HG03460 (cell line): ENCODE data around the gene RECK.

ENCODE experiments used
- ATAC-seq: cut with Tn5 transposase; IDR thresholded peaks from one replicate; pipeline ENCODE4 v1.9.1; 2021; ENCODE audit not compliant: unreplicated experiment

The RECK gene

DNA sequence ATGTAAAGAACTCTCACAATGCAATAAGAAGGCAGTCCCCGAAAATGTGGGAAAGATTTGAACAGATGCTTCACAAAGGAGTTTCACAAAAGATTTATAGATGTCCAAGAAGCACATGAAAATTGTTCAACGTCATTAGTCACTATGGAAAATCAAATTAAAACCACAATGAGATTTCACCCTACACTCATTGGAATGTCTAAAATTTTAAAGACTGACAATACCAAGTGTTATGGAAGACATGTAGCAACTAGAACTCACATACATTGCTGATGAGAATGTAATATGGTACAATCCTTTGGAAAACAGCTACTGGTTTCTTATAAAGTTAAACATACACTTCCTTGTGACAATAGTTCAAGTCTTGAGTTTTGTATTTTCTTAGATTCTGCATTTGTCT lies 11.0 kb upstream of the RECK start:
- no peak for ATAC-seq

DNA sequence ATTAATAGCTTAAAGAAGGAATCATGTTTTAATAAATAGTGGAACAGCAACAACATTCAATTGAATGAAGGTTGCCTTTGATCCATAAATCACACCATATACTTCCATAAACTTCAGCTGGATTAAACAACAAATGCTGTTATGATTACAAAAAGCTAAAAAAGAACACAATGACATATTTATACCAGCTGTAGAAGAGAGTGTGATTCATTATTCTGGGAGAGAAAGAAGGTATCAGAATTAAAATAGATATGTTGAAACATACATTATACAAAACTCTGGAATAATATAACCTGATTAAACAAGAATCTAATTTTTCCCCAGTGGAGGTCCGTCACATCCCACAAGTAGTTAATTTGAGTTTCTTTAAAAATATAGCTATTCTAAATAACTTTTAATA lies 7.5 kb upstream of the RECK start:
- no peak for ATAC-seq

DNA sequence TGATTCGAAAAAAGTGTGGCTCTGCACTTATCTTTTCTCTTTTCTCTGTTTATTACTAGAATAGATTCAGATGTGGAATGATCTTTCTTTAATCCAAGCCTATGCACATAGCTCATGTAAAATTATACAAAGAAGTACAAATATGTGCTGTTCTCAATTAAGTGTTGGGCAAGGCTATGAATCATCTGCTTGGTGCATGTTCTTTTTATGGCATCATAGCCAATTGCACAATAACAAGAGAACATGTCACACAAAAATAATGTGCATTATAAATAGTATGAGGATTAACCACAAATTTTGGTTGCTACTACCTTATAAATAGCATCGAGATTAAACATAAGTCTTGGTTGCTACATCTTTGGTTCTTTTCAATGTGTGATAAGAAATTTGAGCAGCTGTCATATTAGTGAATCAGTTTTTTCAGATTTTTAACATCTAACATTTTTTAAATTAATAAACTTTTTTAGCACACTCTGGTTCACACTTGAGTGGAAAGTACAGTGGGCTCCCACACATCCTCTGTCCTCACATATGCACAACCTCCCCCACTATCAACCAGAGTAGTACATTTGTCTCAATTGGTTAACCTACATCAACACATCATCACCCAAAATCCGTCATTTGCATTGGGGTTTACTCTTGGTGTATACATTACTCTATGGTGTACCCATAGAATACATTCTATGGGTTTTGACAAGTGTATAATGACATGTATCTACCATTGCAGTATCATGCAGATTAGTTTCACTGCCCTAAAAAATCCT lies 6.8 kb upstream of the RECK start:
- ATAC-seq: no peak

DNA sequence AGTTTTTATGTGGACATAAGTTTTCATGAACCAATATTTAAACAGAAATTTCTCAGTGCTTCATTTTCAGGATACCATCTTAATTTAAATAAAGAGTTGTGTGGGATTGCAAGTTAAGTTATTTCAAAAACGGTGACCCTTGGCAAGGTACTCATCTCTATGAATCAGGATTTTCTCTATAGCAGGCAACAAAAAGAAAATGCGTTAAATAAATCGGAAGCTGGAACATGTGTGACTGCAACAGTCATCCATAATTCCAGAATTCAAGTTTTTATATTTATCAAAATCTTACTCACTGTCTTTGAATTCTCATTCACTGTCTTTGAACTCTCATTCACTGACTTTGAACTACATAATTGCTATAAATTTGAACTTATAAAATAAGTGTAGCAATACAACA lies 5.8 kb upstream of the RECK start:
- ATAC-seq: no peak

DNA sequence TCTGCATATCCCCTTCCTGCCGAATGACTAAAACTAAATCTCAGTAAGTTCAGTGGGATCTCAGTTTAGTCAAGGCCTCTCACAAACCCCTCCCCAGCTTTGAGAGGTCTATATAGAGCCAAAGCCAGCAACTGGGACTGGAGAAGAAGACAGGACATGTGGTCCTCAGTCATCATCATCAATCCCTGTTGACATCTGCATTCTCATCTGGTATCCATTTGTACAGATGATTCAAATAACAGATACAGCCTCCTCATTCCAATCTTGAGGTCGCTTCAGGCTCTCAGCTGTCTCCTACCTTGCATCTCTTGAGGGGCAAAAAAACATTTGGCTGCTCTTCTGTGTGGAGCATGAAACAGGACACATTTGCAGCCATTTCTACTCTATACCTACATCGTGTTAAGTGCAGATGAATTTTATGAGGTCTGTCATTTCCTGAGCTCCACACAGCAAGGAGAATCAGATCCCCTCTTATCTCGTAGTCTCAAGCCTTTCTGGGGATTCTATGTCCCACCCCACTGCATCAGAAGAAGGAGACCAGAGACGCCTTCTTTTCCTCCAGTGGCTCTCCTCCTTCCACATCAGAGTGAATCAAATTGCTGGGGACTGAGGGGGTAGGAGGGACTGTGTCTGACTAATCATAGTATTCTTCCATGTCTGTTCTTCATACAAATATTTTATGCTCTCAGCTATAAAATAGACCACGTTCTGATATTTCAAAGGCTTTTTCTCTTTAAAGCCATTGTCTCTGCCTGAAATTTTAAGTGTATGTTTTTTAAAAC lies 4.7 kb upstream of the RECK start:
- ATAC-seq: no peak

DNA sequence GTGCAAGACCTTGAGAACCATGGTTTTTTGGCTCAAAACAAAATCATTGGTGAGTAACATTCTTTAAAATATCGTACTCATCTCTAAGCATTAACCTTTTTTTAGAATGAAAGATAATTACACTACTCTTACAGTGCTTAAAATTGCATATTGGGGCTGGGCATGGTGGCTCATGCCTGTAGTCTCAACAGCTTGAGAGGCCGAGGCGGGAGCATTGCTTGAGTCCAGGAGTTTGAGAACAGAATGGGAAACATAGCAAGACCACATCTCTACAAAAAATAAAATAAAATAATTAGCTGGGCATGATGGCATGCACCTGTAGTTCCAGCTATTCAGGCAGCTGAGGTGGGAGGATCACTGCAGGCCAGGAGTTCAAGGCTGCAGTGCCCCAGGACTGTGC lies 2.9 kb upstream of the RECK start:
- ATAC-seq: no peak

DNA sequence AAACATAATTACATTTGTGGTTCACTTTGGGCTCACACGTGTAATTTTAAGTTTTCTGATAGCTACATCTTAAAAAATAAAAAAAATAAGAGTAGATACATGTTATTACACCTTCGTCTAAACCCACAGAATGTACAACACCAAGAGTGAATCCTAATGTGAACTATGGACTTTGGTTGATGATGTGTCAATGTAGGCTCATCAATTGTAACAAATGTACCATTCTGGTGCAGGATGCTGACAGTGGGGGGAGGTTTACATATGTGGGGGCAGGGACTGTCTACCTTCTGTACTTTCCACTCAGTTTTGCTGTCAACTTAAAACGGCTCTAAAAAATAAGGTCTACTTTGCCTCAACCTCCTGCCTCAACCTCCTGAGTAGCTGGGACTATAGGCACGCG lies 2.5 kb upstream of the RECK start:
- no peak for ATAC-seq

DNA sequence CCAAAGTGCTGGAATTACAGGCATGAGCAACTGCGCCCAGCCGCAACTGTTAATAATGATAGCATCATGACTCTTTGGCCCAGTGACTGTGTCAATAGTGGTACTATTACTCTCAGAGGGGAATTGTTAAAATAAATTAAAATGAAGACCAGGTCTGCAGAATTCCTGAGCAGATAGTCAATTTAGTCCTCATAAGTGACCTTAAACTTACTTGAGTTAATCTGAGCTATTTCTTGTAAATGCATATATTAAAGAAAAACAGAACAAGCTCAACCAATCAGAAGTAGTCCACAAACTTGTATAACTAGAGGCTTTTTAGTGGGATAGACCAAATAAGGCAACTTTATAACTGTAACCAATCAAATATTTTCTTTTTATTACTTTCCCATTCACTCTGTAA lies 1.7 kb upstream of the RECK start:
- no peak for ATAC-seq

DNA sequence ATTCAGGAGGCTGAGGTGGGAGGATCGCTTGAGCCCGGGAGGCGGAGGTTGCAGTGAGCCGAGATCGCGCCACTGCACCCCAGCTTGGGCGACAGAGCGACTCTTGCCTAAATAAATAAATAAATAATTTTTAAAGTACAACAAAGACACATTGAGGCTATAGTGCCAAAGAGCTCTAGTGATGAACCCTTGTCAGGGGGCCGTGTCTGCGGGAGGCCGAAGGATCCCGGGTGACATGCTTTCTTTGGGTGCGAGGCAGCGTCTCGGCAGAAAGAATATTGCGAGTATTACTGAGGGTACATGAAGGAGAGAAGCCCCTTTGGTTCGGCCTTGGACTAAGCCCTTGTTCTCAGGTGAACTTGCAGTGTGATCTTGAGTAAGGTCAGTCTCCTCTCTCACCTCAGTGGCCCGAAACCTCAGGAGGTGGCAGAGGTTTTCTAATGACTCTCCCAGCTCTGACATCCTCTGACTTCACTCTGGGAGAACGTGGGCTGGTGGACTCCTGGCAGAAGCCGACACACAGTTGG lies 397 bp upstream of the RECK start:
- no peak for ATAC-seq

DNA sequence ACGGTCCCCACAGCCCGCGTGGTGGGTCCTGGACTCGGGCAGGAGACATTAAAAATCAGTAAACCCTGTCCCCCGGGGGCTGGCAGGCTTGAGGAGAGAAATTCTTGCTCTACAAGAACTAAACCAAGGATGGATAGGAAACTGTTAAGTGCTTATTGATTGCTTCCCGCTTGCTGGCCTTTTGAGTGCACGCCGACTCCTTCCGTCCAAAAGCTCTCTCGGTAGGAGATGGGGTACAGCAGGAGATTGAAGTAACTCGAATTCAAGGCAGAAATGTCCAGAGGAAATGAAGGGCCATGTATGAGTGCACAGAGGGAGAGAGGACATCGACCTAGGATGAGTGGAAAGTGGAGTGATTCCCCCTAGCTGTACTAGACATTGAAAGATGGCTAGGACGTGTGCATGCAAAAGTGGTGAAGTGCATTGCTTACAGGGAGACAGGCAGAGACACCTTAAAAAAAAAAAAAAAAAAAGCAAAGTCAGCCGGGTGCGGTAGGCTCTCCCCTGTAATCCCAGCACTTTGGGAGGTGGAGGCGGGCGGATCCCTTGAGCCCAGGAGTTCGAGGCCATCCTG lies 923 bp downstream of the RECK start:
- peak; percentile 9 for ATAC-seq

DNA sequence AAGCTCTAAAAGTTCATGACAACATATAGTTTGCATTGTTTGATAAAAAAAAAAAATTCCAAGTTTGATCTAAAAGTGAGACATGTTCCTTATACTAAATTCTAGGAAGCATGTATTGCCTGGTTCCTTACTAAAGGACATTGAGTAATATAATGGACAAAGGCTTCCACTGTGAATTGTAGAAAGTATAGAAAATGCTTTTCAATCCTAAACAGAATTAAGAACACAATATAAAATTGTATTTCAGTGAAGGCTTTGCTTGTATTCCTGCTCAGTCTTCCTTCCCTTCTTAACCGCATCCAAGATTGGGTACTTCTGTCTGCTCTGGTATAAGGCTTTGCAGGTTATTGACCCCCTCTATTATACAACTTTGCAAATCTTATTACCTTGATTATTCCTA lies 2.4 kb downstream of the RECK start:
- no peak for ATAC-seq

DNA sequence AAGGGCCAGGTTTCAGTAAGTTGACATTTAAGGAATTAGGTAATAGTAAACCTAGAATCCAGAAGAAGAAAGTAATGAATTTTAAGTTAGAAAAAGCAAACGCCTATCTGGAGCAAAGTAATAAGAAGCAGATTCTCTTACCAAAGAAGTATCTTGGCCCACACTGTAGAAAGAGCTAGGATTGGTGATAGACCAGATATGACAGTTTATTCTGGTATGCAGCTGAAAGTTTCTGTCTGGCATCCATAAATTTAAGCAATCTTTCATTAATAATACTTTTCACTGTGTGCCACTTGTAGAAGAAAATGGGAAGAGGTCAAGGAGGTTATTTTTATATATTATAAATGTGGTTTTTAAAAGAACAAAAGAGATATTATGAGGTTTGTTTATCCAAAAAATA lies 3.0 kb downstream of the RECK start:
- ATAC-seq: no peak

DNA sequence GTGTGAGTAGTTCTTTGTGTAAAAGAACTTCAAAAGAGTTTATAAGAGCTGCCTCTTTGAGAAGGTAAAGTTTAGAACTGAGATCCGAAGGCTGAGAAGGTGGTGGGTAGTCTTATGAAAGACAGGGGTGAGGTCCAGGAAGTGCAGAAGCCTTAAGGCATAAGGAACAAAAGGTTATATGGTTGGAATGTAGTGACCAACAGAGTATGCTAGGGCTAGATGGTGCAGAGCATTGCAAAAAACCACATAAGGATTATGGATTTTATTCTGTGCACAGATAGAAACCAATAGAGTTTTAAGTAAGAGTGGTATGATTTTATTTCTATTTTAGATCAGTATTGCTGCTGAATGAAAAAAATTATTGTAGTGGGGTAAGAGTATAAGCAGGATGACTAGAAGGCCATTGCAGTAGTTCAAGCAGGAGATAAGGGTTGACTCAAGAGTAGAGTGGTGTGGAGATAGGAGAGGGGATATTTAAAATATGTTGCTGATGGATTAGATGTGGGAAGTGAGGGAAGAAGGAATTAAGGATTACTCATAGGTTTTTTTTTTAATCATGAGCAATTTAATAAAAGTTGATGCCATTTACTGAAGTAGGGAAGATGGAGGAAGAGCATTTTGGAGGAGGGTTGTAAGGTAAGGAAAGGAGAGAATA lies 3.7 kb downstream of the RECK start:
- ATAC-seq: no peak

DNA sequence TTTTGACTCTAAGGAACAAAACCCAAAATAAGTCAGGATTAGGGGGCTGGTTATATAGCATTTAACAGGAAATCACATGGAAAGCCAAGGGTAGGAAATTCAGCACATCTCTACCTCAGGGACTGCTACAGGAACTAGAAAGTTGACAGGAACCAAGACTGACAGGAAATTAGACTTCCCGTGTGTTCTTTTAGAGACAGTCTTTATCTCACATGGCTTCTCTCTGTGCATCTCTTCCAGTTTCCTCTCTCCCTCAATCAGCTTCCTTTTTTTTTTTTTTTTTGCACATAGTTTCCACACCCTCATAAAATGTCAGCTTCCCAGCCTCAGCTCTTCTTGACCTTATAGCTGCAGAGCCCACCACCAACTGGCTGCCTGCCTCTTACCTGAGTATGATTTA lies 4.8 kb downstream of the RECK start:
- no peak for ATAC-seq

DNA sequence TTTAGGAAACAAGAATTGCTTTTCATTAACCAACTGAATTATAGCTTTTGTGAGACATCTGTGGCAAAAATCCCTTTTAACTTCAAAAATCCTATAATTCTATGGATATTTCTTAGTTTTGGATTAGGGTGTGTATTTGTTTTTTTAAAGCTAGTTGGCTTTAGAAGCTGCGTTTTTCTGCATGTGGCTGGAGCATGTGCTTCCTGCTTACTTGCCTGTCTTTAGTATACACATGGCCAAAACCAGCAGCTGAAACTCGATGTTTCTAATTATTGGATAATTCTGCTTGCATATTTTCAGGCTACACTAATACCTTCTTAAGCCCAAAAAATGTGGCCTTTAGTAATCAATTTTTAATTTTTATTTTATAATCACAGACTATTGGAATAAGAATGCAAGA lies 8.9 kb downstream of the RECK start:
- no peak for ATAC-seq

DNA sequence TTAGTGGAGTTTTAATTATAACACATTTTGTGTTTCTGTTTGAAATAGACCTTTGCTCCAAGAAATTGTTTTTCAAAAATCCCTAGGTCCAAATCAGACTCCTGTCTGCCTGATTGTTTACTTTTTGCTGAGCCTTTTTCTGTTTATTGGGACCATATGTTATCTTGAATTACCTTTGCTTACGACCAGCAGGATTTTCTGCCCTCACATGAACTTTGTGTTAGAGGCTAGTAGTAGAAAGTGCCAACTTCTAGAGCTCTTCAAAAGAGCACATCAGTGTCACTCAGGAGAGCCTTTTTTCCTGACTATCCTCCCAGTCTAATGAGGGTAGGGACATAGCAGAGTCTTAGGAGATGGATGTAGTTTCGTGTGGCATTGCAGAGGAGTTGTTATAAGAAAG lies 10.2 kb downstream of the RECK start:
- ATAC-seq: no peak

DNA sequence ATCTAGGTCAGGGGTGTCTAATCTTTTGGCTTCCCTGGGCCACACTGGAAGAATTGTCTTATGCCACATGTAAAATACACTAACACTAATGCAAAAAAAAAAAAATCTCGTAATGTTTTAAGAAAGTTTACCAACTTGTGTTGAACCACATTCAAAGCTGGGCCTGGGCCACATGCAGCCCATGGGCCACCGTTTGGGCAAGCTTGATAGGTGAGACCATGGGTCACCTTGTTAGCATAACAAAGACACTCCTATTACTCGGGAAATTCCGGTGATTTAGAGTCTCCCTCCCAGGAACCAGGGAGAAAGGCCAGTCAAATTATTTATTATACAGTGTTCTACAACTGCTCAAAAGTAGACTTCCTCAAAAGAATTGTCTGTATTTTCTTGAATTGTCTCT lies 12.7 kb downstream of the RECK start:
- no peak for ATAC-seq

DNA sequence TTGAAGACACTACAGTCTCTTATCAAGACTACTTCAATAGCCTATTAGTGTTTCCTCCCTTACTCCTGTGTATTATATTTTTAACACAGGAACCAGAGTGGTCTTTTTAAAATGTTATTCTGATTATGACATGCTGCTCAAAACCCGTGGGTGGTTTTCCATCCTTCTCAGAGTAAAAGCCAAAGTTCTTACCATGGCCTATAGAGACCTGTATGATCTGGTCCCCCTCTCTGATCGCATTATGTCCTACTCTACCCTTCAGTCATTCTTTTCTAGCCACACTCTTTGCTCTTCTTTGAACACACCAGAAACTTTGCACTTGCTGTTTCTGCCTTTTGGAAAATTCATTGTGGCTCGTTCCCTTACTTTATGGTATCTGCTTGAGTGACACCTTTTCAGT lies 13.8 kb downstream of the RECK start:
- ATAC-seq: no peak

DNA sequence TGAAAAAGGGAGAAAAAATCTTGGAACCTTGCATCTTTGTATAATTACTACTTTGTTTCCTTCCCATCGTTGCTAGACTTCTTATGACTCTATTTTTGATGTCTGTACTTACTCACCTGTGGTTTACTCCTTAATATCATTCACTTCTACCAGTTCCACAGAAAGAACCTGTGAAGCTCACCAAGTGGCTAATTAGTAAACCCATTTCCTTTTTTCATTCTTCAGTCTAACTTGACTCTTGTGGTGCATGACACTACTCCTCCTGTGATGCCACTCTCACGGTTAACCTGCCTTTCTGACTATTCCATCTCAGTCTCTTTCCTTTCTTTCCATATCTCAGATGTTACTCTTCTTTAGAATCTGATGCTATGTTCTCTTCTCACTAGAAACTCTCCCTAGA lies 14.6 kb downstream of the RECK start:
- ATAC-seq: peak; percentile 77

DNA sequence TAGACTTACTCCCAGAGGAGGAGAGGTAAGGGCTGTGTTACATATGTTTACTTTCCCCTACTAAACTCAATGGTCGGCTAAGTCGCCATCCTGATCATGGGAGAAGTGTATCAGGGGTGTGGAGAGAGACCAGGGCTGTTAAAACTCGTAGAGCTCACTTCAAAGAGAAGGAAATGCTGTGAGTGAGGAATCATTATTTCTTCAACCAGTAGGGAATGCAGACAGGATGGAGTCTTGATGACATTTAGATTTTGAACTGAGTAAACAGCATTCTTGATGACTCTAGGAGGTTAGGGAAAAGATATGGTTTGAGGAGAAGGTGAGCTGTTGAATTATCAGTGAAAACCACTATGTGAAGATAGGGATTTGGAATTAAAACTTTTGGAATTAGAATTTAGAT lies 17.3 kb downstream of the RECK start:
- ATAC-seq: no peak

DNA sequence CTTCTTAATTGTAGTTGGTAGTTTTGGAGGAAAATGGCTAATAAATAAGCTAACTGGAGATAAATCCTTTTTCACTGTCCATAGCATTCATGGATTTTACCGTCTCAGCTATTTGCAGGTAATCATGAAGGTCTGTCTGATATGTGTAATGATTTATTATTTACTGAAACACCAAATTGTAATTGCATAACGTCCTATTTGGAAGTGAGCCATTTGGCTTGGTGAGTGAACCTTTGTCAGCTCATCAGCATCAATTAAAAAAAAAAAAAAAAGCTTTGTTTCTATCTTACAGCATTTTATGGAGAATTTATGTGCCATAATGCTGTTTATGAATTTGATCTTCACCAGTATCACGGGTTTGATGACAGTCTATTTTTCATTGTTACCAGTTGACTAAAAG lies 20.2 kb downstream of the RECK start:
- no peak for ATAC-seq
